GM18909 (cell line): ENCODE results near the gene MAGI2.

Experiments used
- ATAC-seq: cut with Tn5 transposase; IDR thresholded peaks from one replicate; pipeline ENCODE4 v1.9.1; 2021; ENCODE audit warnings: mild to moderate bottlenecking; ENCODE audit not compliant: unreplicated experiment, poor library complexity

Gene MAGI2

GRCh38 chr7:78703391-78703790 is 750.1 kb downstream of the MAGI2 start:
- ATAC-seq, result no peak

GRCh38 chr7:78702770-78703169 is 750.7 kb downstream of the MAGI2 start:
- no peak for ATAC-seq

GRCh38 chr7:78695826-78696225 is 757.6 kb downstream of the MAGI2 start:
- ATAC-seq, result no peak

- ATAC-seq, result no peak
These were observed 761.9 kb downstream of the MAGI2 start for GRCh38 chr7:78691584-78691983.

- ATAC-seq, result no peak
These were observed 763.3 kb downstream of the MAGI2 start for GRCh38 chr7:78690174-78690573.

GRCh38 chr7:78688376-78688775 is 765.1 kb downstream of the MAGI2 start:
- no peak for ATAC-seq

GRCh38 chr7:78686189-78686588 is 767.3 kb downstream of the MAGI2 start:
- no peak for ATAC-seq

- no peak for ATAC-seq
These were observed 769.3 kb downstream of the MAGI2 start for GRCh38 chr7:78684201-78684600.

- no peak for ATAC-seq
These were observed 769.9 kb downstream of the MAGI2 start for GRCh38 chr7:78683566-78683965.

- no peak for ATAC-seq
These were observed 774.2 kb downstream of the MAGI2 start for GRCh38 chr7:78679112-78679876.

- no peak for ATAC-seq
These were observed 776.1 kb downstream of the MAGI2 start for GRCh38 chr7:78677391-78677790.

GRCh38 chr7:78675511-78675910 is 778.0 kb downstream of the MAGI2 start:
- no peak for ATAC-seq

- ATAC-seq, result no peak
These were observed 780.2 kb downstream of the MAGI2 start for GRCh38 chr7:78673272-78673671.

- ATAC-seq, result no peak
These were observed 790.5 kb downstream of the MAGI2 start for GRCh38 chr7:78662939-78663338.

- no peak for ATAC-seq
These were observed 803.5 kb downstream of the MAGI2 start for GRCh38 chr7:78649976-78650375.

- no peak for ATAC-seq
These were observed 804.2 kb downstream of the MAGI2 start for GRCh38 chr7:78649236-78649635.

GRCh38 chr7:78642751-78643150 is 810.7 kb downstream of the MAGI2 start:
- no peak for ATAC-seq

GRCh38 chr7:78638364-78638763 is 815.1 kb downstream of the MAGI2 start:
- ATAC-seq, result no peak

GRCh38 chr7:78636727-78637126 is 816.7 kb downstream of the MAGI2 start:
- ATAC-seq, result no peak

- no peak for ATAC-seq
These were observed 818.3 kb downstream of the MAGI2 start for GRCh38 chr7:78635026-78635793.

- ATAC-seq, result no peak
These were observed 819.4 kb downstream of the MAGI2 start for GRCh38 chr7:78634093-78634492.

- no peak for ATAC-seq
These were observed 832.5 kb downstream of the MAGI2 start for GRCh38 chr7:78620920-78621319.
